Measurements from ENCODE around the gene PPIH. TPM values are rescaled to one million over a fixed set of nuclear protein-coding genes. Genes with fewer than 3 reads are reported as not detected.
A peak's percentile ranks its signal among the peaks of the same experiment; 100 is the strongest.

Gene PPIH
- total and polyA plus RNA-seq, 2 of the 13 experiments (the other 11 are each of a cell fraction or from before 2014, with no cell fraction given) = 29.9 to 72.6 TPM

GRCh38 chr1:42620307-42620706 is 37.9 kb upstream of the PPIH start (continued):
- TF ChIP-seq AHDC1 (CRISPR knock-in tag; IDR thresholded peaks at IDR 0.05; ENCODE audit: borderline replicate concordance) (peak; percentile 66; the same call in 1 of the 2 replicates), ETV6 (CRISPR knock-in tag; conservative IDR thresholded peaks at IDR 0.05) (no peak), HMGA1 (CRISPR knock-in tag; conservative IDR thresholded peaks at IDR 0.05) (no peak), NR2F2 (IDR thresholded peaks at IDR 0.05; ENCODE audit: borderline replicate concordance, low read depth) (no peak), ZNF780A (CRISPR knock-in tag; IDR thresholded peaks at IDR 0.05) (no peak), ERF (CRISPR knock-in tag; IDR thresholded peaks at IDR 0.05) (no peak), BHLHE40 (IDR thresholded peaks at IDR 0.05; ENCODE audit: low read length) (no peak; the same call in 1 of the 2 replicates), ZNF775 (CRISPR knock-in tag; IDR thresholded peaks at IDR 0.05; ENCODE audit: borderline replicate concordance) (no peak), RFXANK (CRISPR knock-in tag; IDR thresholded peaks at IDR 0.05) (no peak), ARID5B (CRISPR knock-in tag; IDR thresholded peaks at IDR 0.05) (peak; percentile 77), THAP7 (CRISPR knock-in tag; IDR thresholded peaks at IDR 0.05) (no peak), ZNF691 (CRISPR knock-in tag; IDR thresholded peaks at IDR 0.05; ENCODE audit: borderline replicate concordance, low read depth) (no peak), NRL (CRISPR knock-in tag; IDR thresholded peaks at IDR 0.05; ENCODE audit: borderline replicate concordance) (no peak), AFF4 (CRISPR knock-in tag; IDR thresholded peaks at IDR 0.05) (no peak), ZNF296 (CRISPR knock-in tag; conservative IDR thresholded peaks at IDR 0.05) (no peak)
